Left lung (tissue), 10 donors: ENCODE measurements around the gene ZDHHC16. TPM values are rescaled to one million over a fixed set of nuclear protein-coding genes. Genes with fewer than 3 reads are reported as not detected.
"Not testable (repeated sequence)": the region's sequence is repeated elsewhere in the genome, so short reads cannot be mapped to it uniquely, and the experiment has no call there.

Experiments
- ATAC-seq: fragments of 200-7000 bp; cut with Tn5 transposase; one replicate; pipeline ENCODE4 v1.9.1; 2020; ENCODE audit warnings: moderate library complexity
- DNase-seq, 4 donors: peaks; one replicate each; pipeline ENCODE4 v3.0.0-alpha.2; 2013 to 2020
- H3K27ac ChIP-seq, 2 donors: fragments of 200-600 bp; sonication (generic) in 1 of 2; one replicate each; pipeline versions ENCODE4 v1.5.0 to v1.8.0; 2020 to 2021
- H3K27me3 ChIP-seq, 2 donors: fragments of 200-600 bp; sonication (generic) in 1 of 2; one replicate each; pipeline versions ENCODE4 v1.5.0 to v1.8.0; 2020 to 2021
- H3K36me3 ChIP-seq, 2 donors: fragments of 200-600 bp; sonication (generic) in 1 of 2; one replicate each; pipeline versions ENCODE4 v1.5.0 to v1.8.0; 2020 to 2021
- H3K4me1 ChIP-seq, 2 donors: fragments of 200-600 bp; one replicate each; pipeline ENCODE4 v1.8.0; 2021
- H3K4me3 ChIP-seq, 2 donors: fragments of 200-600 bp; sonication (generic) in 1 of 2; one replicate each; pipeline versions ENCODE4 v1.5.0 to v1.8.0; 2020 to 2021; ENCODE audit warnings: mild to moderate bottlenecking in 1 of 2
- H3K9me3 ChIP-seq, 2 donors: fragments of 200-600 bp; sonication (generic) in 1 of 2; one replicate each; pipeline versions ENCODE4 v1.5.0 to v1.8.0; 2020 to 2021
- CTCF ChIP-seq, 2 donors: fragments of 200-600 bp; sonication (generic) in 1 of 2; IDR thresholded peaks; one replicate each; pipeline versions ENCODE4 v1.5.0 to v1.8.0; 2021; ENCODE audit warnings: antibody characterized with exemption in 2 of 2
- intact Hi-C, 2 donors: fragments of 100-400 bp; cut with DNase I; formaldehyde crosslinking; loops; one replicate each; pipeline versions ENCODE4 v1.11.2 to v1.14.2; 2022
- polyA plus RNA-seq, 6 donors: library from polyadenylated mRNA; unstranded; fragments of 120-200 nt; gene quantifications; one replicate each; pipeline ENCODE4 v1.2.1, GENCODE V29; 2013; ENCODE audit not compliant: insufficient read length in 6 of 6
- total RNA-seq, 2 donors: library from RNA; stranded (reverse); fragmentation: NEBNext Ultra II Directional; extraction: Animal tissue kit (Norgen Biotek cat#: 25700); gene quantifications; one replicate each; pipeline ENCODE4 v1.2.1, GENCODE V29; 2021
- donor health status: DM: no; HTN: yes; CAD: no.
- donor health status: DM: no; HTN: no; CAD: no.

The ZDHHC16 gene
- total and polyA plus RNA-seq, 8 donors, result 44.8 to 65.2 (median 47.7) TPM

DNA sequence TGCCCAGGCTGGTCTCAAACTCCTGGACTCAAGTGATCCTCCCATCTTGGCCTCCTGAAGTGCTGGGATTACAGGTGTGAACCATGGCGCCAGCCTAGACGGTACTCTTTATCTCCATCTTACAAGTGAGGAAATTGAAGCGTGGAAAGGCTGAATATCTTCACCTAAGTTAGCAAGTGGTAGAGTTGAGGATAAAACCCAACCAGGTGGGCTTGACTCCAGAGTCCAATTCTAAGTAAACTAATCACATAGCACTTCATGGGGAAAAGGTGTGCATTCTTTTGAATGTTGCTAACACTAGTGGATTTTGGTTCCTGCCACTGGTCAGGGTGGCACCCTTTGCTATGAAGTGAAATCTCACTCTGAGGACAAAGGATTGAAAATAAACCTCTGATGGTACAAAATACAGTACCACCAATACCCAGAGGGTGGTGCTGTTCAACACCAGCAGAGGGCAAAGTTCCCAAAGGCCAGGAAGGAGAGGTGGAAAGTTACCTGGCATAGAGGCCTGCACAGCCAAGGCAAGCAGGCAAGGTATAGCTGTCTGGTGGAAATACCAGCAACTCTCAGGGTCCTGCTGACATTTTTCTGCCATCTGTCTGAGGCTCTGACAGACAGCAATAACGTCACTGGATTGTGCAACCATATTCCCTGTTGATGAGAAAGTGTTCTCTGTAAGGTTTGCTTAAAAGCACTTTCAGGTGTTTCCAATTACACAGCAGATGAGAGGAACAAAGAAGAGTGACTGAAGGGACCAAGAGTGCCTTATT is 17.6 kb downstream of the ZDHHC16 start:
- peak; percentile 71 to 72 for TF ChIP-seq CTCF (IDR thresholded peaks at IDR 0.05)
- Histone ChIP-seq H3K27me3 (no peaks in the 10 kb centered on the region), H3K9me3 (no peaks in the 10 kb centered on the region), H3K27ac (peak overlapping the region; percentile 44 to 45), H3K4me3 (no peak overlapping the region), H3K4me1 (peaks cover 0 to 16% of the 10 kb centered on the region in 2 donors), H3K36me3 (peaks cover 6 to 100% of the 10 kb centered on the region in 2 donors)
- ATAC-seq (peak; percentile 89), DNase-seq (peak in 3 of 4 donors; percentile 19 to 55 (median 52))
- intact Hi-C loops, result loop anchor here in 1 of 2 donors (5.0 kb wide), 1 partner anchor 89 kb away; no protein-coding TSS in a partner anchor

GRCh38 chr10:97464226-97464625 is 18.3 kb downstream of the ZDHHC16 start:
- Histone ChIP-seq H3K4me1 (peaks cover 0 to 16% of the 10 kb centered on the region in 2 donors), H3K36me3 (peaks cover 6 to 100% of the 10 kb centered on the region in 2 donors), H3K4me3 (no peak overlapping the region), H3K9me3 (no peaks in the 10 kb centered on the region), H3K27ac (peak overlapping the region; percentile 44 to 45), H3K27me3 (no peaks in the 10 kb centered on the region)
- intact Hi-C loops, result loop anchor here in 1 of 2 donors (5.0 kb wide), 1 partner anchor 88 kb away; no protein-coding TSS in a partner anchor
- TF ChIP-seq CTCF (IDR thresholded peaks at IDR 0.05), result no peak
- ATAC-seq, result no peak
- DNase-seq, result no peak

- H3K9me3 ChIP-seq, result no peaks in the 10 kb centered on the region
- DNase-seq (no peak), ATAC-seq (no peak)
- peaks cover 0 to 16% of the 10 kb centered on the region in 2 donors for H3K4me1 ChIP-seq
- peaks cover 6 to 99% of the 10 kb centered on the region in 2 donors for H3K36me3 ChIP-seq
- no peak for TF ChIP-seq CTCF (IDR thresholded peaks at IDR 0.05)
- intact Hi-C loops, result no loop called here
- no peaks in the 10 kb centered on the region for H3K27me3 ChIP-seq
- H3K4me3 ChIP-seq, result no peak overlapping the region
- no peak overlapping the region for H3K27ac ChIP-seq
These were observed 20.0 kb downstream of the ZDHHC16 start for GRCh38 chr10:97465982-97466381.

GRCh38 chr10:97466755-97467154 is 20.8 kb downstream of the ZDHHC16 start:
- H3K4me3 ChIP-seq, result no peak overlapping the region
- DNase-seq (no peak), ATAC-seq (no peak)
- peaks cover 6 to 97% of the 10 kb centered on the region in 2 donors for H3K36me3 ChIP-seq
- no peak overlapping the region for H3K27ac ChIP-seq
- intact Hi-C loops, result no loop called here
- peaks cover 0 to 16% of the 10 kb centered on the region in 2 donors for H3K4me1 ChIP-seq
- no peak for TF ChIP-seq CTCF (IDR thresholded peaks at IDR 0.05)
- H3K9me3 ChIP-seq, result no peaks in the 10 kb centered on the region
- H3K27me3 ChIP-seq, result no peaks in the 10 kb centered on the region

GRCh38 chr10:97468162-97468561 is 22.2 kb downstream of the ZDHHC16 start:
- intact Hi-C loops, result no loop called here

GRCh38 chr10:97468781-97469180 is 22.8 kb downstream of the ZDHHC16 start:
- DNase-seq, result peak in 1 of 4 donors; percentile 56
- Histone ChIP-seq H3K36me3 (peaks cover 0 to 97% of the 10 kb centered on the region in 2 donors), H3K27ac (peak overlapping the region in 1 of 2 donors; percentile 44), H3K4me1 (peaks cover 0 to 11% of the 10 kb centered on the region in 2 donors)
- H3K9me3 ChIP-seq, H3K4me3 ChIP-seq, H3K27me3 ChIP-seq, intact Hi-C loops: not testable (repeated sequence)
- ATAC-seq, result peak; percentile 81

More at GRCh38 chr10:97468162-97468561, 22.2 kb downstream of the ZDHHC16 start:
- Histone ChIP-seq H3K27me3 (no peaks in the 10 kb centered on the region), H3K9me3 (no peaks in the 10 kb centered on the region), H3K27ac (no peak overlapping the region), H3K36me3 (peaks cover 0 to 97% of the 10 kb centered on the region in 2 donors), H3K4me3 (no peak overlapping the region), H3K4me1 (peaks cover 0 to 16% of the 10 kb centered on the region in 2 donors)
- ATAC-seq (no peak), DNase-seq (no peak)
- TF ChIP-seq CTCF (IDR thresholded peaks at IDR 0.05), result no peak
